Heart left ventricle (tissue), 16 donors: ENCODE measurements around the gene NMRK1. TPM values are rescaled to one million over a fixed set of nuclear protein-coding genes. Genes with fewer than 3 reads are reported as not detected.

Experiments used
- ATAC-seq, 4 donors: fragments of 200-7000 bp; cut with Tn5 transposase; one replicate each; pipeline ENCODE4 v1.9.1; 2020 to 2022; ENCODE audit warnings: moderate library complexity in 4 of 4, mild to moderate bottlenecking in 3 of 4, moderate number of reproducible peaks in 1 of 4
- DNase-seq, 5 donors: peaks; one replicate each; pipeline ENCODE4 v3.0.0-alpha.2; 2020
- H3K27ac ChIP-seq, 12 donors: fragments of 200-600 bp; sonication (generic) in 4 of 12; one replicate each; pipeline versions ENCODE4 v1.5.0 to v1.8.0; 2016 to 2022; ENCODE audit warnings: mild to moderate bottlenecking in 2 of 12
- H3K27me3 ChIP-seq, 9 donors: fragments of 200-600 bp; sonication (generic) in 2 of 9; one replicate each; pipeline versions ENCODE4 v1.5.1 to v1.8.0; 2016 to 2022; ENCODE audit warnings: mild to moderate bottlenecking in 3 of 9
- H3K36me3 ChIP-seq, 9 donors: fragments of 200-600 bp; sonication (generic) in 2 of 9; one replicate each; pipeline versions ENCODE4 v1.5.0 to v1.8.0; 2018 to 2022; ENCODE audit warnings: mild to moderate bottlenecking in 2 of 9
- H3K4me1 ChIP-seq, 12 donors: fragments of 200-600 bp; sonication (generic) in 4 of 12; one replicate each; pipeline versions ENCODE4 v1.5.0 to v1.8.0; 2016 to 2022; ENCODE audit warnings: mild to moderate bottlenecking in 3 of 12
- H3K4me3 ChIP-seq, 12 donors: fragments of 200-600 bp; sonication (generic) in 4 of 12; one replicate each; pipeline versions ENCODE4 v1.5.0 to v1.8.0; 2017 to 2022; ENCODE audit warnings: mild to moderate bottlenecking in 9 of 12, moderate library complexity in 4 of 12
- H3K9me3 ChIP-seq, 12 donors: fragments of 200-600 bp; sonication (generic) in 4 of 12; one replicate each; pipeline versions ENCODE4 v1.5.0 to v1.8.0; 2016 to 2022; ENCODE audit warnings: mild to moderate bottlenecking in 1 of 12
- CTCF ChIP-seq, 12 donors: fragments of 200-600 bp; sonication (generic) in 4 of 12; IDR thresholded peaks; one replicate each; pipeline versions ENCODE4 v1.5.0 to v1.8.0; 2018 to 2022; ENCODE audit warnings: antibody characterized with exemption in 12 of 12, mild to moderate bottlenecking in 5 of 12
- POLR2A ChIP-seq, 2 donors: fragments of 450-650 bp; IDR thresholded peaks; one replicate each; pipeline ENCODE4 v1.6.1; 2017; ENCODE audit warnings: antibody characterized with exemption in 2 of 2, mild to moderate bottlenecking in 2 of 2, moderate library complexity in 2 of 2
- WGBS, 4 donors: extraction: QIAGEN DNeasy Blood & Tissue Kit in 2 of 4; methylation state at CpG; one replicate each; pipeline versions ENCODE4 v1.1.5 to v1.1.7; 2013 to 2018; 5-methylcytosine and 5-hydroxymethylcytosine counted together
- intact Hi-C, 10 donors: fragments of 100-400 bp; cut with DNase I; formaldehyde crosslinking; loops; one replicate each; pipeline versions ENCODE4 v1.11.1 to v1.14.2; 2022
- long read RNA-seq, 3 donors: library from polyadenylated mRNA; unstranded; transcript quantifications; one replicate each; pipeline ENCODE4 v2.0.0, GENCODE V29; 2020 to 2021
- polyA plus RNA-seq, 2 donors: library from polyadenylated mRNA; stranded (reverse); fragments of 200-250 nt; gene quantifications; one replicate each; pipeline ENCODE4 v1.2.3, GENCODE V29; 2013
- total RNA-seq, 9 donors: library from RNA; depleted of rRNA in 2 of 9; stranded (reverse); fragments of >200 nt in 2 of 9; fragmentation: NEBNext Ultra II Directional in 3 of 9; extraction: Animal tissue kit (Norgen Biotek cat#: 25700) in 3 of 9; gene quantifications; one replicate each; pipeline versions ENCODE4 v1.1.0 to v1.2.4, GENCODE V29; 2016 to 2023
- donor health status: ischemic (EF 13 %, LVEDD 7.1; RV severe dilation, severe dysfunction).
- donor health status: healthy with polysubstance abuse.
- donor health status: DM: no; HTN: yes; CAD: no.
- donor health status: DM: no; HTN: no; CAD: no.
- donor health status: ischemic (EF 25% LVEDD 6.9; RV normal size, moderate dysfunction).
- donor health status: ischemic (EF 25% LVEDD 5.7; RV mildly dilated, moderate dysfunction).
- donor health status: healthy.
- donor health status: DM: yes; HTN: yes; CAD: no.
- donor health status: ischemic (EF 35%, LVEDD 5.7; RV mildly dilated, moderate dysfunction).
- donor health status: nonischemic (EF 11% LVEDD 7.7; RV severe dilation, severe dysfunction).
- donor health status: DM: yes; HTN: yes; CAD: no.
- donor health status: PGD.
- donor health status: ischemic (EF 29% LVEDD 5.4; RV normal size, mild dysfunction).
- donor health status: nonischemic (EF 23%, LVEDD 6.1; RV moderate dilation, normal function).

The NMRK1 gene
- 10 to 100 TPM in 5 of 9 donors, 1 to 10 TPM in 4; 5.5 to 15.1 (median 10.6) TPM for total RNA-seq
- 10 to 100 TPM; 11.8 to 25.0 TPM for polyA plus RNA-seq
- long read RNA-seq, donor 1, transcript NMRK1-201 (9 exons, 1,185 nt): major isoform, 8 of 16 reads
- long read RNA-seq, donor 1, partial matches to known transcripts: 0 of 16 reads
- long read RNA-seq, donor 1, other reads (novel, unspliced or antisense): 4 of 16 reads
- long read RNA-seq, donor 2, transcript NMRK1-201 (9 exons, 1,185 nt): major isoform, 24 of 52 reads
- long read RNA-seq, donor 2, partial matches to known transcripts: 1 of 52 reads
- long read RNA-seq, donor 2, other reads (novel, unspliced or antisense): 18 of 52 reads
- long read RNA-seq, donor 3, partial matches to known transcripts: 0 of 11 reads
- long read RNA-seq, donor 3, other reads (novel, unspliced or antisense): 6 of 11 reads

- H3K27ac ChIP-seq: peak within 1 kb of the TSS; percentile 81 to 99 (median 96)
- H3K9me3 ChIP-seq: no peaks in the 10 kb centered on the region
- DNase-seq (peak; percentile 97 to 98 (median 97)), ATAC-seq (peak; percentile 91 to 98 (median 94))
- peaks cover 0 to 1% (median 0%) of the 10 kb centered on the region in 9 donors for H3K36me3 ChIP-seq
- H3K27me3 ChIP-seq: no peaks in the 10 kb centered on the region
- H3K4me1 ChIP-seq: peaks cover 0 to 78% (median 43%) of the 10 kb centered on the region in 12 donors
- 0% methylated on average over 22 to 93 of the region's 93 CpGs for WGBS, 4 donors
- TF ChIP-seq CTCF (IDR thresholded peaks at IDR 0.05) (peak in 3 of 12 donors; percentile 2 to 23 (median 13)), POLR2A (IDR thresholded peaks at IDR 0.05) (peak; percentile 64 to 90)
- intact Hi-C loops: loop anchor here in 7 of 10 donors (5.0 to 10.0 kb wide), 4 partner anchors 61 to 136 kb away; partner anchors contain the start of genes C9orf40 (in 6 of the 7) and CARNMT1 (in 2 of the 7)
- peak within 1 kb of the TSS; percentile 78 to 99 (median 95) for H3K4me3 ChIP-seq
These were observed at the start of gene NMRK1, which contains the start of gene OSTF1 for GRCh38 chr9:75087824-75088645. TSS of gene NMRK1 (minus strand) at chr9:75088155. CDS start at chr9:75083115, 5,040 bp downstream. TSS of gene OSTF1 (plus strand) at chr9:75088514. CDS start at chr9:75088693, 179 bp downstream.

- H3K9me3 ChIP-seq: no peaks in the 10 kb centered on the region
- DNase-seq (no peak), ATAC-seq (no peak)
- TF ChIP-seq CTCF (IDR thresholded peaks at IDR 0.05) (no peak), POLR2A (IDR thresholded peaks at IDR 0.05) (no peak)
- H3K4me1 ChIP-seq: peaks cover 0 to 13% (median 0%) of the 10 kb centered on the region in 12 donors
- H3K27me3 ChIP-seq: no peaks in the 10 kb centered on the region
- H3K36me3 ChIP-seq: peaks cover 2 to 94% (median 81%) of the 10 kb centered on the region in 9 donors
- H3K4me3 ChIP-seq: no peak overlapping the region
- no peak overlapping the region for H3K27ac ChIP-seq
- WGBS, 4 donors: 78 to 99% (median 94%) methylated on average over 2 of the region's 2 CpGs
- intact Hi-C loops: no loop called here
These were observed 46.5 kb upstream of the NMRK1 start for GRCh38 chr9:75134495-75134894.

GRCh38 chr9:75133396-75133795 is 45.4 kb upstream of the NMRK1 start:
- Histone ChIP-seq H3K27me3 (no peaks in the 10 kb centered on the region), H3K36me3 (peaks cover 2 to 94% (median 83%) of the 10 kb centered on the region in 9 donors), H3K4me1 (peaks cover 0 to 12% (median 0%) of the 10 kb centered on the region in 12 donors), H3K9me3 (no peaks in the 10 kb centered on the region), H3K4me3 (no peak overlapping the region), H3K27ac (no peak overlapping the region)
- DNase-seq (no peak), ATAC-seq (no peak)
- WGBS, 4 donors: 89 to 95% (median 93%) methylated on average over 3 of the region's 3 CpGs
- intact Hi-C loops: no loop called here
- no peak for TF ChIP-seq CTCF (IDR thresholded peaks at IDR 0.05)
- no peak for TF ChIP-seq POLR2A (IDR thresholded peaks at IDR 0.05)
